GM19099 (cell line): ENCODE measurements around the gene PGBD4.

ENCODE experiments used
- POLR2A ChIP-seq: IDR thresholded peaks from 3 replicates; pipeline ENCODE4 v1.6.1; 2011; ENCODE audit warnings: low read depth; ENCODE audit not compliant: insufficient read length; ENCODE audit errors: extremely low read depth

The PGBD4 gene

GRCh38 chr15:34101366-34102174, at the start of gene PGBD4, which contains the start of gene EMC7:
PGBD4 (plus strand) TSS chr15:34102083; CDS start chr15:34102532, 449 bp downstream.
EMC7 (minus strand) TSS chr15:34101862; CDS start chr15:34101839, 23 bp downstream.
- TF ChIP-seq POLR2A = peak; percentile 99

- TF ChIP-seq POLR2A = no peak
Observed at GRCh38 chr15:34054081-34054707, 47.7 kb upstream of the PGBD4 start.

- no peak for TF ChIP-seq POLR2A
Observed at GRCh38 chr15:34055868-34056595, 45.9 kb upstream of the PGBD4 start.

- no peak for TF ChIP-seq POLR2A
Observed at GRCh38 chr15:34056911-34057310, 45.0 kb upstream of the PGBD4 start.

- no peak for TF ChIP-seq POLR2A
Observed at GRCh38 chr15:34059476-34059875, 42.4 kb upstream of the PGBD4 start.

- TF ChIP-seq POLR2A = no peak
Observed at GRCh38 chr15:34059946-34060345, 41.9 kb upstream of the PGBD4 start.

- TF ChIP-seq POLR2A = no peak
Observed at GRCh38 chr15:34064438-34064837, 37.4 kb upstream of the PGBD4 start.

GRCh38 chr15:34065261-34065660, 36.6 kb upstream of the PGBD4 start:
- TF ChIP-seq POLR2A = no peak

GRCh38 chr15:34065941-34066340, 35.9 kb upstream of the PGBD4 start:
- no peak for TF ChIP-seq POLR2A

- TF ChIP-seq POLR2A = no peak
Observed at GRCh38 chr15:34070003-34070402, 31.9 kb upstream of the PGBD4 start.

GRCh38 chr15:34076785-34077184, 25.1 kb upstream of the PGBD4 start:
- no peak for TF ChIP-seq POLR2A

GRCh38 chr15:34078900-34079299, 23.0 kb upstream of the PGBD4 start:
- no peak for TF ChIP-seq POLR2A

- TF ChIP-seq POLR2A = no peak
Observed at GRCh38 chr15:34079904-34080303, 22.0 kb upstream of the PGBD4 start.

- no peak for TF ChIP-seq POLR2A
Observed at GRCh38 chr15:34084086-34084485, 17.8 kb upstream of the PGBD4 start.

- TF ChIP-seq POLR2A = no peak
Observed at GRCh38 chr15:34085746-34086145, 16.1 kb upstream of the PGBD4 start.
